Natural killer cell treated with Interleukin-12 subunit alpha and Interleukin-12 subunit beta and Interleukin-15 and Interleukin-18, amount 100 ng/mL, for 72 hours (primary cell): ENCODE results near the gene NUDT21. TPM values are rescaled to one million over a fixed set of nuclear protein-coding genes. Genes with fewer than 3 reads are reported as not detected.
A peak's percentile ranks its signal among the peaks of the same experiment; 100 is the strongest.

ENCODE experiments used
- ATAC-seq, 2 donors: fragments of 150-1000 bp; cut with Tn5 transposase in 1 of 2; sonication (Bioruptor Pico), chemical (Tn5 transposase) in 1 of 2; 2 replicates each; pipeline ENCODE4 v1.10.0; 2021
- DNase-seq: peaks from one replicate; pipeline ENCODE4 v3.0.0; 2022; ENCODE audit warnings: low spot score
- H3K27ac Mint-ChIP-seq, 2 donors: 1 replicate in 1 of 2; 2 replicates in 1 of 2; pipeline ENCODE4 v1.8.0; 2022; ENCODE audit warnings: mixed read lengths in 2 of 2, mild to moderate bottlenecking in 1 of 2, moderate library complexity in 1 of 2
- H3K27me3 Mint-ChIP-seq, 2 donors: 1 replicate in 1 of 2; 2 replicates in 1 of 2; pipeline ENCODE4 v1.8.0; 2022; ENCODE audit warnings: mixed read lengths in 2 of 2
- H3K36me3 Mint-ChIP-seq: one replicate; pipeline ENCODE4 v1.8.0; 2022; ENCODE audit warnings: mixed read lengths
- H3K4me1 Mint-ChIP-seq, 2 donors: 1 replicate in 1 of 2; 2 replicates in 1 of 2; pipeline ENCODE4 v1.8.0; 2022; ENCODE audit warnings: low read depth in 2 of 2, mixed read lengths in 2 of 2, mild to moderate bottlenecking in 1 of 2
- H3K4me3 Mint-ChIP-seq: one replicate; pipeline ENCODE4 v1.8.0; 2022; ENCODE audit warnings: mixed read lengths
- H3K9me3 Mint-ChIP-seq: 2 replicates; pipeline ENCODE4 v1.8.0; 2022; ENCODE audit warnings: mixed read lengths
- total RNA-seq, 2 donors: library from RNA; stranded (reverse); gene quantifications; one replicate each; pipeline ENCODE4 v1.2.3, GENCODE V29; 2022

NUDT21 gene
- total RNA-seq, 2 donors from 2014 or later, result 170 to 176 TPM

DNA sequence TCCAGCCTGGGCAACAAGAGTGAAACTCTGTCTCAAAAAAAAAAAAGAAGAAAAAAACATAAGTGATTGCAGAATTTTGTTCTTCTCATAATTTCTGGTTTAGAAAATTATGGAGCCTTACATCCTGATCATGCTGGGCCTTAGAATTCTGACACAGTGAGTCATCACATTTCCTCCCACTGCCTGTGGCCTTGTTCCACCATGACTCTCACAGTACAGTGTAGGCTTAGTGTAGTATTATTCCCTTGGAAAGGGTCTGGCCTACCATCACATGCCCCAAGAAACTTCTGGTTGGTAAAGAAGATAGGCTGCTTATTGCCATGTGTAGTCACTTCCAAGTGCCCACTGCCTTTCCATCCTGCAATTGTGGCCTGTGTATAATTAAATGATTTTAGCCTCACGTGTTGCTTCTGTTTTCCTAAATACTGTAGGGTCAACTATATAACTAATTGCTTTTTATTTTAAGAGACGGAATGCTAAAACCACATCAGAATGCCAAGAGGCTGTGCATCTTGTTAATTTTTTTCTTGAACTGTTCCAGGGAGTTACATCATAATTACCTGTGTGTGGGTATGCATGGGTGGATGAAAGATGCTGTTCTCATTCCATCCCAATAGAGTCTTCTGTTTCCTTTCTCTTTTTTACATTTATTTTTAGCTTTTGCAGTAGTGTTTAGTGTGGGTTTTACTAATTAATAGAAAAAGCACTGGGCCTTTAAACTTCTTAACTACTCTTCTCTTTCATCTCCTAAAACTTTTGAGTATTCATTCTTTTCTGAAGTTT, 26.2 kb upstream of the NUDT21 start:
- peak in 1 of 2 donors; percentile 57 for ATAC-seq
- Mint-ChIP-seq H3K27me3 (no peaks in the 10 kb centered on the region), H3K9me3 (no peaks in the 10 kb centered on the region), H3K4me1 (peaks cover 0 to 8% of the 10 kb centered on the region in 2 donors), H3K27ac (peak overlapping the region in 1 of 2 donors; percentile 33), H3K36me3 (peaks cover 29% of the 10 kb centered on the region), H3K4me3 (no peak overlapping the region)
- no peak for DNase-seq

DNA sequence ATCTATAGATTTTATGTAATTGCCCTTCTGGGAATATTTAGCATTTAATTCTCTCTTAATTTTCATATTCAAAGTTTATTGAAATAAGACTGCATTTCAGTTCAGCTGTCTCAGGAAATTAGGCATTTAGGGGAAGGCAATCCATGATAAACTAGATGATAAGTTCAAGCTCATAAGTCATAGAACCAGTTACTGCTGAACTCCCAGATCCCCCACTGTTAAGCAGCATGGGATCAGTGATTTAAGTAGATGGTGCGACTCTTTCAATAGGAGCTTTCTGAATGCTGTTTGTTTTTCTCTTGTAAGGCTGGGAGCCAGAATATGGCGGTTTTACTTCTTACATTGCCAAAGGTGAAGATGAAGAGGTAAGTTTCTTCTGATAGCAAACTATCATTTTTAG, 24.1 kb upstream of the NUDT21 start:
- H3K4me1 Mint-ChIP-seq, result peaks cover 0 to 8% of the 10 kb centered on the region in 2 donors
- DNase-seq (no peak), ATAC-seq (no peak)
- H3K9me3 Mint-ChIP-seq, result no peaks in the 10 kb centered on the region
- H3K27ac Mint-ChIP-seq, result no peak overlapping the region
- H3K36me3 Mint-ChIP-seq, result peaks cover 35% of the 10 kb centered on the region
- no peaks in the 10 kb centered on the region for H3K27me3 Mint-ChIP-seq
- no peak overlapping the region for H3K4me3 Mint-ChIP-seq

DNA sequence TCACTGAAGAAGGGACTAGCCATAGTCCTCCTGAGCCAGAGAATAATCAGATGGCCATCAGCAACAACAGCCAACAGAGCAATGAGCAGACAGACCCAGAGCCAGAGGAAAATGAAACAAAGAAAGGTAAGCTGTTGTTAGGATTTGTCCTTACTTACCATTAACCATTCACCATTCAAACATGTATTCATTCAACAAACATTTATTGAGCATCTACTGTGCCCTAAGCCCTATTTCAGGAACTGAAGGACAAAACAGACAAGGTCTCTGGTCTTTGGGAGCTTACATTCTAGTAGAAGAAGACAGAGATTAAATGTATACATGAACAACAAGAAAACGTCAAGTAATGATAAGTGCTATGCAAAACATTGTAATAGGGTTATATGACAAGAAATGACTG, 19.5 kb upstream of the NUDT21 start:
- Mint-ChIP-seq H3K4me1 (no peaks in the 10 kb centered on the region), H3K27ac (no peak overlapping the region), H3K4me3 (no peak overlapping the region), H3K27me3 (no peaks in the 10 kb centered on the region), H3K36me3 (peaks cover 41% of the 10 kb centered on the region), H3K9me3 (no peaks in the 10 kb centered on the region)
- DNase-seq (no peak), ATAC-seq (no peak)

DNA sequence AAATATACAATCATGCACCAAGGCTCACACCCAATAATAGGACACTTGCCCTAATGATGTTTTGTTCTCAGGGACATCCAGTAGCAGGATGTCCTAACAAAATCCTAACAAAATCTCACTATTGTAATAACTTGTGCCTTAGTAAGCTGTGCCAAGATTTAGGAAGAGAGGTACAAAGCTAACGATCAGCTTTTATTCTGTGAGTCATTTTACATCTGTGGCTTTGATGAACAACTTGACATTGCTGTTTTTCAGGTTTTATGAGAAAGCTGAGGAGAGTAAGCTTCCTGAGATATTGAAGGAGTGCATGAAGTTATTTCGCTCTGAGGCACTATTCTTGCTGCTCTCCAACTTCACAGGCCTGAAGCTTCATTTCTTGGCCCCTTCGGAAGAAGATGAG, 19.1 kb upstream of the NUDT21 start:
- no peak for DNase-seq
- ATAC-seq, result no peak
- Mint-ChIP-seq H3K4me1 (no peaks in the 10 kb centered on the region), H3K4me3 (no peak overlapping the region), H3K27me3 (no peaks in the 10 kb centered on the region), H3K9me3 (no peaks in the 10 kb centered on the region), H3K36me3 (peaks cover 40% of the 10 kb centered on the region), H3K27ac (no peak overlapping the region)

DNA sequence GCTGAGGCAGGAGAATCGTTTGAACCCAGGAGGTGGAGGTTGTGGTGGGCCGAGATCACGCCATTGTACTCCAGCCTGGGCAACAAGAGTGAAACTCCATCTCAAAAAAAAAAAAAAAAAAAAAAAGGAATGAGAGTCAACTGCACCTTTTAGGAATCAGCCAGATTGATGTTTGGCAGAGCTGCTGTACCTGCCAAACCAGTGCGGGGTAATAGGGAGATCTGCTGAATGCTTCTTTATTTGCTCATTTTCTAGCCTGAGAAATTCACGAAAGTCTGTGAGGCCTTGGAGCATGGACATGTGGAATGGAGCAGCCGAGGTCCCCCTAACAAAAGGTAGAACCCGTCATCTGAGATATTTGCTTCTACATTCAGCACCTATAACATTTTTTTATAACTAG, 18.6 kb upstream of the NUDT21 start:
- peaks cover 38% of the 10 kb centered on the region for H3K36me3 Mint-ChIP-seq
- DNase-seq, result no peak
- ATAC-seq, result no peak
- no peak overlapping the region for H3K4me3 Mint-ChIP-seq
- no peaks in the 10 kb centered on the region for H3K27me3 Mint-ChIP-seq
- no peaks in the 10 kb centered on the region for H3K4me1 Mint-ChIP-seq
- H3K27ac Mint-ChIP-seq, result no peak overlapping the region
- H3K9me3 Mint-ChIP-seq, result no peaks in the 10 kb centered on the region

DNA sequence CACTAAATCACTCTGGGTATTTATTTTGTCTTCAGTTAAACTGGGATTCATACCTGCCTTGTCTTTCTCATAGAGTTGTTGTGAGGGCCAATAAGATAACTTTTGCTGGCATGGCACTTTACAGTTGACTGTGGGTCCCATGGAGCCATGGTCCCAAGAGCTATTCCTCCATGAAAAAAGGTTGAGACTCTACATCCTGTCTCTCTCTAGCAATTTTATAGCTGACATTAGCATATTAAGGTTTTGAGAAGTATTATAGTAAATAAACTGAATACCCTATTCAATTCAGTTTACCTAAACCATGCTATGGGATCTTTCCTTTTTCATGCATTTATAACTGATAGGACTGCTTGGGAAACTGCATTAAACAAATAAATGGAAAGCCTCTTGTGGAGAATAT, 17.7 kb upstream of the NUDT21 start:
- DNase-seq (no peak), ATAC-seq (no peak)
- Mint-ChIP-seq H3K36me3 (peaks cover 43% of the 10 kb centered on the region), H3K4me1 (no peaks in the 10 kb centered on the region), H3K27me3 (no peaks in the 10 kb centered on the region), H3K27ac (no peak overlapping the region), H3K4me3 (no peak overlapping the region), H3K9me3 (no peaks in the 10 kb centered on the region)

DNA sequence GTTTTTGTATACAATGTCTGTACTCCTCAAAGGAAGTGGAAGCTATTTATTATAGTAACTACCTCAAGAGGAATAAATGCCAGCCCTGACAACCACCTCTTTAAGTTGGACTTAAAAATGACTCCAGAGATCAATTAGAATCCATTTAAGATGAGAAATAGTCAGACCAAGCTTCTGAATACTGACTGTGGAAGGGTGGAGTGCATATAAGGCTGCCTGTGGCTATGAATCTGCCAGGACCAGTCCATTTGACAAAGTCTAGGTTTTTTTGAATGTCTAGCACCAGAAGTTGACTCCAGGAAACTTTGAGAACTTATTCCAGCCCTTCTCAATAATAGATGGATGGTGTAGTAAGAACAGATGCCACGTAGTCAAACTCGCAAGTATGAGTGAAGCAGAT, 15.2 kb upstream of the NUDT21 start:
- H3K4me1 Mint-ChIP-seq, result peaks cover 0 to 3% of the 10 kb centered on the region in 2 donors
- H3K27ac Mint-ChIP-seq, result no peak overlapping the region
- no peaks in the 10 kb centered on the region for H3K9me3 Mint-ChIP-seq
- no peaks in the 10 kb centered on the region for H3K27me3 Mint-ChIP-seq
- DNase-seq, result no peak
- H3K4me3 Mint-ChIP-seq, result no peak overlapping the region
- no peak for ATAC-seq
- H3K36me3 Mint-ChIP-seq, result peaks cover 46% of the 10 kb centered on the region

DNA sequence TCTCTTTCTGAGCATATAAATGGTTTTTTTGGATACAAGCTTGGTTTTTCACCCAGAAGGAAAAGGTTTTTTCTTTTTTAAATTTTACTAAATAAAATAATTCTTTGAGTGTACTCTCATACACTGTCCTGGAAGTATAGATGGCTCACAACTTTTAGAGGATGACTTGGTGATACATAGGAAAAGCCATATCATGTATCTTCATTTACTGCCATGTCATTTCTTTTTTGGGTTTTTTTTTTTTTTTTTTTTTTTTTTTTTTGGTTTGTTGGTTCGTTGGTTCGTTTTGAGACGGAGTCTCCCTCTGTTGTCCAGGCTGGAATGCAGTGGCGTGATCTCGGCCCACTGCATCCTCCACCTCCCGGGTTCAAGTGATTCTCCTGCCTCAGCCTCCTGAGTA, 12.0 kb upstream of the NUDT21 start:
- ATAC-seq (no peak), DNase-seq (no peak)
- Mint-ChIP-seq H3K4me3 (no peak overlapping the region), H3K4me1 (peaks cover 3 to 4% of the 10 kb centered on the region in 2 donors), H3K27me3 (no peaks in the 10 kb centered on the region), H3K36me3 (peaks cover 32% of the 10 kb centered on the region), H3K27ac (no peak overlapping the region), H3K9me3 (no peaks in the 10 kb centered on the region)

DNA sequence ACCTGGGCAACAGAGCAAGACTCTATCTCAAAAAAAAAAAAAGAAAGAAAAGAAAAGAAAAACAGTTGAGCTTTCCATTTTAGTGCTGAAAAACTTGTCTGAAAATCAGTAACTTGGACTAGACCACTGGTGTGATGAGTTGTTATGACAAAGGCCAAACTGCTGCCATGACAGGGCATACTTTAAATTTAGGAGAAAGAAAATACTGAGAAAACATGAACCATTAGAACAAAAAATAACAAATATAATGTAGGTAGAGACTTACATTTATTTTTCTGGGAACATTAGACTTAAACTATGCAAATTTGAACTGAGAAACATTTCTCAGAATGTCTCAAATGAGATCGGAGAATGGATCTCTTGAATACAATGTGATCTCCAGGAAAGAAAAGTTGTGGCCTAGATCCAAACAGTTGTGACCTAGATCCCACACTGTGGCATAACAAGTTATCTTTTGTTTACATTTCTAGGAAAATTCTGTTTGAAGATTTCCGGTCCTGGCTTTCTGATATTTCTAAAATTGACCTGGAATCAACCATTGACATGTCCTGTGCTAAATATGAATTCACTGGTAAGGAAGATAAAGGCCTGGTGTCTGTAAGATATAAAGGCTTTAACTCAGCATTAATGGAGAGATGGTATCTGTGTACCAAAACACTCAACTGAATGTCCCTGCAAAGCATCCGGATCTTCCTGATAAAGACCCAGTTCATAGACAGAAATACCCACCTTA, 11.1 kb upstream of the NUDT21 start:
- H3K4me1 Mint-ChIP-seq, result peaks cover 3 to 4% of the 10 kb centered on the region in 2 donors
- DNase-seq (no peak), ATAC-seq (no peak)
- no peak overlapping the region for H3K27ac Mint-ChIP-seq
- H3K36me3 Mint-ChIP-seq, result peaks cover 36% of the 10 kb centered on the region
- H3K27me3 Mint-ChIP-seq, result no peaks in the 10 kb centered on the region
- H3K9me3 Mint-ChIP-seq, result no peaks in the 10 kb centered on the region
- H3K4me3 Mint-ChIP-seq, result no peak overlapping the region

DNA sequence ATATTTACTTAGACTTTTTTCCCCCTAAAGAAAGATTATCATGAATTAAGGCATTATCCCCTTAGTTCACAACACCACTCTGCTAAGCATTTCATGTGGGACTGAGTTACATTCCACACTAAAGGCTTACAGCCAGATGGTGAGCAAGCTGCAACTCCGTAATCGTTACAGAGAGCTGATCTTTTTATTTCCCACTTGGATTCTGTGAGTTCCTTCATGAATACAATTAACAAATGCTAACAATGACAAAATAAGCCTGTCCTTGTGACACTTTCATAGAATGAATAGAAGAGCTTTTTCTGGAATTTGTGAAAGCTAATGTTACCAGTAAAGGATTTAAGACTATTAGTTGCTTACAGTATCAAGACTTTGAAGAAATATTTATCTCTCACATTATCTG, 9.0 kb upstream of the NUDT21 start:
- no peaks in the 10 kb centered on the region for H3K9me3 Mint-ChIP-seq
- H3K36me3 Mint-ChIP-seq, result peaks cover 39% of the 10 kb centered on the region
- H3K4me1 Mint-ChIP-seq, result peaks cover 4 to 10% of the 10 kb centered on the region in 2 donors
- no peak for DNase-seq
- H3K27ac Mint-ChIP-seq, result no peak overlapping the region
- H3K27me3 Mint-ChIP-seq, result no peaks in the 10 kb centered on the region
- ATAC-seq, result no peak
- no peak overlapping the region for H3K4me3 Mint-ChIP-seq

DNA sequence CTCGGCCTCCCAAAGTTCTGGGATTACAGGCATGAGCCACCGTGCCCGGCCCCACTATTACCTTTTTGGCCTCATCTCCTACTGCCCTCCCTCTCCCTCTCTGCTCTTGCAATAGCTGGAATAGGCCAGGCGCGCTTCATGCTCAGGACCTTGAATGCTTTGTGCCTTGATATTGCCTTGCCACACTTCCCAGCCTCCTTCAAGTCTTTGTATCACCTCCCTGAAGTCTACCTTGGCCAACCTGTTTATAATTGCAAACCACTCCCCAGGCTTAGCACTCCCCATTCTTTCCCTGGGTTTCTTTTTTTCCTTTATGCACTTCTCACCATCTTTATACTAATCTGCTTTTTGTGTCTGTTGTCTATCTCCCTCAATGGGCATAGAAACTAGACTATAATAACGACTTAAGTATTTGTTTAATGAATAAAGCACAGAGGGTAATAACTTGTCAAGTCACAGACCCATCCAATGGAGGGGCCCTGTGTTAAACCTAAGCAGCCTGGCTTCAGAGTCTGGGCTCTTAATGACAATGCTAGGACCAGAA, 6.9 kb upstream of the NUDT21 start:
- Mint-ChIP-seq H3K27ac (no peak overlapping the region), H3K27me3 (no peaks in the 10 kb centered on the region), H3K4me3 (no peak overlapping the region), H3K4me1 (peaks cover 10 to 13% of the 10 kb centered on the region in 2 donors), H3K9me3 (no peaks in the 10 kb centered on the region), H3K36me3 (peaks cover 42% of the 10 kb centered on the region)
- DNase-seq (no peak), ATAC-seq (no peak)

DNA sequence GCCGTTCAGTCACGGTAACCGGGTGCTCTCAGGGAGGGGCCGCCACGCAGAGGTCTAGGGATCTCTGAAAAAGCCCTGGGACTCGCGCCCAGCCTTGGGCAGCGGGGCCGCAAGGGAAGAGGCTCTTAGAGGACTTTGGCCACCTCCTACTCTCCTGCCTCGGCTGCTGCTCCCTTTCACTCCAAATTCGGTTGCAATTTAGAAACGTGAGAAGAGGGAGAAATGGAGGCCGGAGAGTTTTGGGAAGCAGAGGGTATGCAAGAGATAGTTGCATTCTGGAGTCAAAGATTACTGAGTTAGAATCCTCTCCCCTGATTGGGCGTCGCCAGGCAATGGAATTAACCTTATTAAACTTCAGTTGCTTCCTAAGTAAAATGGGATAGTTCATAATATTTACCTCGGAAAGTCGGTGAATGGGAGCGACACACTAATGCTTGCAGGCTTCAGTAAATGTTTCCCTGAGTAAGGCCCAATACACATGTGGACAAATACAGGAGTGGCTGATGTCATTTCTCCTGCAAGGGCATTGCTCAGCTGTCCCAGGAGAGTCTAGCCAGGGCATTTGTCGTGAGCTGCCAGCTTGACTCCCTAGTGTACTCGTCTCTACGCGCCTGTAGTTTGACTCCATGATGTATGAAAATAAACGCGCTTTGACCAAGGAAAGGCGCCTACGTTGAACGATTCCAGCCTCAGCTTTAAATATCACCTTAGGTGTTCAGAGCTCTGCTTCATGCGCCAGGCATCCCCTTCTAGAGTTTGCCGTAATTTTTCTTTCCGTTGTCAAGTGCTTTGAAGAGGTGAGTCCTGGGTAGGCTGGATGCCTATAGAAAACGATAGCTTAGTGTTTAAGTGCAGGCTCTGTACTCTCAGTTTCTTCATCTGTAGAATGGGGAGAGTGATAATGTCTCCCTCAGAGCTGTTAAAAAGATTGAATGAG, 889 bp upstream of the NUDT21 start:
- ATAC-seq, result peak; percentile 51 to 57
- Mint-ChIP-seq H3K4me1 (peaks cover 36 to 58% of the 10 kb centered on the region in 2 donors), H3K9me3 (no peaks in the 10 kb centered on the region), H3K27me3 (no peaks in the 10 kb centered on the region), H3K27ac (peak overlapping the region; percentile 86 to 96), H3K36me3 (peaks cover 38% of the 10 kb centered on the region), H3K4me3 (peak overlapping the region; percentile 92)
- DNase-seq, result no peak

DNA sequence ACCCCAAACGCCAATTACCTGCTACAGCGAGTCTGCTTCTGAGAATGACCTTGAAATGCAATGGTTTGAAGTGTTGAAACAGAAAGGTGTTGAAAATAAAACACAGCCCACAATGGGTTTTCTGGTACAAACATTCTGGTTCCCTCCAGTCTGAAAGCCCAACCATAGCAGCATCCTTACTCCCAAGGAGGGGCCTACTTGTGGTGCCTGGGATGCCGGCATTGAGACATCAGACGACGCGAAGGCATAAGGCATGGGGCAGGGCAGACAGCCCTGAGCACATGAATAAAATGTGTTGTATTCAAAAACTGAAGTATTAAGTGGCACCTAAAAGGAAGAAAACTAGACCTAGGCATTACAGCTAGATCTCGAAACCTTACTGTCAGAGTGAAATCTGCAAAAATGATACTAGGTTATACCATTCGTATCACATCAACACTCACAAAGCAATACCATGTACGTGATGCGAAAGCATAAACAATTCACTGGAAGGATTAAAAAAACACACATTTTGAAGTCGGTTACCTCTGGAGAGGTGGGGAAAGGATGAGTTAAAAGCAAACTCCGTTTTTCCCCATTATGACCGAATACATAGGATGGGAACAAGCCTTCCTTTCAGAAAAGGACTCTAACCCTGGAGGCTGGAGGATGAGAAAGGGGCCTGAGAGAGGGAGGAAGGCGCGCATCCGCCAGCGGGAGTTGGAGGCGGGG, 702 bp downstream of the NUDT21 start:
- no peak for DNase-seq
- ATAC-seq, result peak in 1 of 2 donors; percentile 63
- peak overlapping the region; percentile 92 for H3K4me3 Mint-ChIP-seq
- H3K9me3 Mint-ChIP-seq, result no peaks in the 10 kb centered on the region
- H3K4me1 Mint-ChIP-seq, result peaks cover 32 to 59% of the 10 kb centered on the region in 2 donors
- H3K36me3 Mint-ChIP-seq, result peaks cover 30% of the 10 kb centered on the region
- no peaks in the 10 kb centered on the region for H3K27me3 Mint-ChIP-seq
- peak overlapping the region; percentile 86 to 96 for H3K27ac Mint-ChIP-seq
